Muscle of arm (tissue), 12 donors: ENCODE results near the gene DNAH9. TPM values are rescaled to one million over a fixed set of nuclear protein-coding genes. Genes with fewer than 3 reads are reported as not detected.
"Not testable (repeated sequence)": the region's sequence is repeated elsewhere in the genome, so short reads cannot be mapped to it uniquely, and the experiment has no call there.

Experiments
- DNase-seq: peaks from one replicate; pipeline ENCODE4 v3.0.0-alpha.2; 2013
- polyA plus RNA-seq, 12 donors: library from polyadenylated mRNA; unstranded; fragments of 120-200 nt; gene quantifications; one replicate each; pipeline ENCODE4 v1.2.1, GENCODE V29; 2013; ENCODE audit not compliant: insufficient read length in 12 of 12

The DNAH9 gene
- polyA plus RNA-seq, 12 donors: 0.34 to 1.2 (median 0.71) TPM; not detected in 2

GRCh38 chr17:11952610-11953009 is 354.3 kb downstream of the DNAH9 start:
- no peak for DNase-seq

GRCh38 chr17:11953924-11954323 is 355.7 kb downstream of the DNAH9 start:
- DNase-seq: no peak

- DNase-seq: no peak
Observed at GRCh38 chr17:11954936-11955335, 356.7 kb downstream of the DNAH9 start.

- DNase-seq: no peak
Observed at GRCh38 chr17:11969565-11969964, 371.3 kb downstream of the DNAH9 start.

GRCh38 chr17:11972741-11973140 is 374.5 kb downstream of the DNAH9 start:
- not testable (repeated sequence) for DNase-seq

GRCh38 chr17:11979795-11980194 is 381.5 kb downstream of the DNAH9 start:
- no peak for DNase-seq

GRCh38 chr17:11980813-11981212 is 382.5 kb downstream of the DNAH9 start:
- DNase-seq: no peak

GRCh38 chr17:11981862-11982261 is 383.6 kb downstream of the DNAH9 start:
- DNase-seq: no peak

- DNase-seq: peak; percentile 14
Observed at GRCh38 chr17:11986179-11986941, 388.1 kb downstream of the DNAH9 start.

GRCh38 chr17:11986942-11987329 is 388.7 kb downstream of the DNAH9 start:
- DNase-seq: peak; percentile 53

- no peak for DNase-seq
Observed at GRCh38 chr17:11990363-11990983, 392.2 kb downstream of the DNAH9 start.

GRCh38 chr17:11991461-11991860 is 393.2 kb downstream of the DNAH9 start:
- no peak for DNase-seq

- peak; percentile 47 for DNase-seq
Observed at GRCh38 chr17:11996722-11997146, 398.5 kb downstream of the DNAH9 start.

GRCh38 chr17:11997147-11997971 is 399.1 kb downstream of the DNAH9 start, which contains the start of gene ZNF18:
Gene ZNF18 (minus strand): TSS chr17:11997475. CDS start chr17:11992829, 4,646 bp downstream.
- peak; percentile 95 for DNase-seq

GRCh38 chr17:11997972-11998233 is 399.6 kb downstream of the DNAH9 start:
- no peak for DNase-seq

- no peak for DNase-seq
Observed at GRCh38 chr17:11999696-12000095, 401.4 kb downstream of the DNAH9 start.

GRCh38 chr17:12007466-12007865 is 409.2 kb downstream of the DNAH9 start:
- no peak for DNase-seq
